Muscle of arm (tissue), 12 donors: ENCODE results near the gene TWNK. TPM values are rescaled to one million over a fixed set of nuclear protein-coding genes. Genes with fewer than 3 reads are reported as not detected.
A peak's percentile ranks its signal among the peaks of the same experiment; 100 is the strongest.

ENCODE experiments used
- DNase-seq: peaks from one replicate; pipeline ENCODE4 v3.0.0-alpha.2; 2013
- polyA plus RNA-seq, 12 donors: library from polyadenylated mRNA; unstranded; fragments of 120-200 nt; gene quantifications; one replicate each; pipeline ENCODE4 v1.2.1, GENCODE V29; 2013; ENCODE audit not compliant: insufficient read length in 12 of 12

TWNK gene
- polyA plus RNA-seq, 12 donors: 5.7 to 11.2 (median 9.7) TPM; not detected in 1

DNA sequence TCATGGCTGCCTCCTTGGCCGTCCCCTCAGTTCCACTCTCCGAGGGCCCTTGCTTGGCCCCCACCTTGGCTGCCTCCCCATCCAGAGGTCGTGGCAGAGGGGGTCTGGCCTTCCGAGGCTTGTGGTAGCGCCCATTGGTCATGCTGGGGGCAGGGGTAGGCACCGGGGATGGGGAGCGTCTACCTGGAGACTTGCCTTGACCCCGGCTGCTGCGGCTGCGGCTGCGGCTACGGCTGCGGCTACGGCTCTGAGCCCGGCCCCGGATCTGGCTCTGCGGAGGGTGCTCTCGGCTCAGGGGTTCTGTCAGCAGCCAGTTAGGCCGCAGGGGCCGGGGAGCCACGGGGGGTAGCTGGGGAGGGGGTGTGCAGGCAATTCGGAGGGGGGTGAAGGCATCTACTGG is 23.0 kb downstream of the TWNK start:
- no peak for DNase-seq

DNA sequence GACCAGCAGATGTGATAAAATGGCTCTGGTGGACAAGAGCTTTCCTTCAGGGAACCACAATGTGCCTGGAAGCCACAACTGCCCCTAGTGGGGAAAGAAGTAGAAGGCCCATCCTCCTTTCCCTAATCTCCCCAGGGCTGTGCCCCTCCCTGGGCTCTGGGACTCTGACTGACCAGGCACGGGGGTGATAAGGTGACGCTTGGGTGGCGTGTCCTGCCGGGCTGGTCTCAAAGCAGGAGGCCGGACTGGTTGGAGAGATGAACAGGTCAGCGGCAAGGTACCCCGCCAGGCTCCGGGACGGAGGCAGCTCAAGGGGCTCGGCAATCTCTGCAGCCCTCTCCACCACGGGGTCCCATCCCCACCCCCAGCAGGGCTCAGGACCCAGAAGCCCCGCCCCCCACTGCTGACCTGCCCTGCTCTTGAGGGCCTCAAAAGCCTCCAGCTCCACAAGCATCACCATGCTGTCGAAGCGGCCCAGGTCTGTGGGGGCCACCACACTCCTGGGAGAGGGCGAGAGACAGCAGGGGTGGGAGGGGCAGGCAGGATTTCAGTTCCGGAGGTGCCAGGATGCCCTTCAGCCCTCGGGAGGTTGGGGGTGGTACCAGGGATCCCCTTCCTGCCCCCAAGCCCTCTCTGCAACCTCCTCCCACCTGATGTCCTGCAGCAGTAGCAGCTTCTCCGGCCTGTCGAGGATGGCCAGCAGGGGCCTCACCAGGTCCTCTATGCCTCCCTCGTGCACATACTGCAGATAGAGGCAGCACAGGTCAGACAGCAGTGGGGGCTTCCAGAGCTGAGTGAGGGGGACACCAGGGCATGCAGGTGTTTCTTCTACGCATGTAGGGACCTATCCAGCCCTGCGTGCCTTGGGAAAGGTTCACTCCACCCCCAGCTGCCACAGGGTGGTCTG is 24.4 kb downstream of the TWNK start:
- no peak for DNase-seq

DNA sequence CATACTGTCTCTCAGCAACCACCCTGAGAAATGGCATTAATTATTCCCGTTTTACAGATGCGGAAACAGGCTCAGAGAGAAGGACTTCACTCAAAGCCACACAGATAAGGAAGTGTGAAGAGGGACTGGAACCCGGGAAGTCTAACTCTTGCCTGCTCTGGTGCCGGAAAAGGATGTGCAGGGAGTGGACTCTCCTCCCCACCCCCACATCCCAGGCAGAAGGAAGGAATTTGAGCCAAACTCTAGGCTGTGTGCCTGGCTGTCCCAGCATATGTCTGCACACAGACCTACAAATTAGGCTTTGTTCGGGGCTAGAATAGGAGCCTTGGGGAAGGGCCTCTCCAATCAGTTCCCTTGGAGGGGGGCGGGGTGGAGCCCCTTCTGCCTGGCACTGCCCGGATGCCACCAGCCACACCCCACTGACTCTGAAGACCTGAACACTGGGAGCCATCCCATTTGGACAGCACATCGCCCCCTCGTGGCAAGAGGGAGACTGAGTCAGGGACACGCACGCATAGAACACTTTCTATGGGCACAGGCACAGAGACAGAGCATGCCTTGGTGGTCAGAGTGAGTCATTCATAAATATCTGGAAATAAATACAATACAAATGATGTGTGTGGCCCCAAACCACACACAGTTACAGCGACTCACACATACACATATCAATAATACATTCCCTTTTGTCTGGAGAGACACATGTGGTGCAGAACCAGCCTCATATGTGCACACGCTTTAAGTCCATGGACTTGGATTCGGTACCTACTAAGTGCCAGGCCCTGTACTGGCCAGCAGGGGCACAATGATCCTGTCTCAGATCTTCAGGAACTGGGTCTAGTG is 25.4 kb downstream of the TWNK start:
- peak; percentile 78 for DNase-seq

DNA sequence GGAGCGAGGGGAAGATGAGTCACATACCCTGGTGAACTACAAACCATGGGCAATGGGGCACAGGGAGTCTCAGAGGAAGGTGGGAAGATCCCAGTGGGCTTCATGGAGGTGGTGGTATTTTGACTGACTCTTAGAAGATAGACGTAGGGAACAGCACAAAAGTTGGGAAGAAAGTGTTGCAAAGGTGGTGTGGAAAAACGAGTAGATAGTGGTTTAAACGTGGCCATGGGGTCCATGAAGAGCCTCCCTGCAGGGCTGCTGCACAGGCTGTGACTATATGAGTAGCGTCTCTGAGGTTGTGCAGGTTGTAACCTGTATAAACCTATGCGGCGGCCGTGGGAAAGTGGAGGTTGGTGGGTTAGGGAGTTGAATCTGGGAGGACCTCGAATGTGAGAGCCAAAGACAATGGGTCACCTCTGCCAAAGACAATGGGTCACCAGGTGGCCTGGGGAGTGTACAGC is 26.1 kb downstream of the TWNK start:
- no peak for DNase-seq

DNA sequence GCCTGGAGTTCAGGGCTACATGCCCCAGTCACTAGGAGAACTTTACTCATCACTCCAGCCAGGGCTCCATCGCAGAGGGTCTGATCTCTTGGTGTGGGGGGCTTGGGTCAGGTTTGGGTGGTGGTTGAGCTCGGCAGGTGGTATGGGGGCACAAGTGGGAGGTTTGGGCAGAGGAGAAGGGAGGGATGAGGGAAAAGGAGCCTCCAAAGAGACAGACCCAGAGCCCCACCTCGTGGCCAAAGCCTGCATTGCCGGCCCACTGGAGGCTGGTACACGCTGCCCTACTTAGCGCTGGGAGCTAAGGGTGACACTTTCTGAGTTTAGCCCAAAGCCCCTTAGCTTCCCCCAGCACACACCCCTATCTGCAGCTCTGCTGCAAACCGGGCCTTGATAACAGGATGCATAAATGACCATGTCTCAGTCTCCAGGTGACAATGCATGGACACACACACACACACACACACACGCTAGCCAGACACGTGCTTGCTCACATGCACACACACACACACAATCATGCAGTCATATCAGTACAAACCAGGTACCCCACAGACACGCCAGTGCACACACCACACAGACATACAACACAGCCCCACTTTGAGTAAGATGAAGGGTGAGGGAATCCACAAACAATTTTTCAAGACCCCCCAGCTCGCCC is 27.0 kb downstream of the TWNK start:
- DNase-seq: peak; percentile 80

DNA sequence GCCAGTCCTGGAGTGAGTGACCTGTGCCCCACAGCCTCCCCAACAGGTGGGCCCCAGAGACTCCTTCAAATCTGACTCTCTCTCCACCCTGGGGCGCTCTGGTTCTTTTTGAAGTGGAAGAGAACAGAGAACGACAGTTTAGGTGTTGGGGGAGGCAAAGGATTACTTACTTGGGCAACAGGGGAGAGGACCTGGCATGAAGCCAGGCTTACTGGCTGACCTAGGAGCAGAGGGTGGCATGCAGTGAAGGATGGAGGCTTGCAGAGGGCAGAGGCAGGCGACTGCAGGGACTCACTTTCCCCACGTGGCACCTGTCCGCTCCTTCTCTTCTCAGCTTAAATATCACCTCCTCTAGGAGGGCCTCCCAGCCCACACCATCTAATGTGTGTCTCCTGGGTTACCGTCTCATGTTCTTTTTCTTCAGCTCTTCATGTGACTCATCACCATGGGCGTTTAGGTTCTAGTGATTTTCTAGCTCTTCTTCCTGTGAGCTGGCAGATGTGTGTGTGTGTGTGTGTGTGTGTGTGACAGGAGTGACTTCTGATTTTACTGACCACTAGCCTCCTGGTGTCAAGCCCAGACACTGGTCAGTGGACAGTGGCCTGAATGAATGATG is 27.7 kb downstream of the TWNK start:
- no peak for DNase-seq

DNA sequence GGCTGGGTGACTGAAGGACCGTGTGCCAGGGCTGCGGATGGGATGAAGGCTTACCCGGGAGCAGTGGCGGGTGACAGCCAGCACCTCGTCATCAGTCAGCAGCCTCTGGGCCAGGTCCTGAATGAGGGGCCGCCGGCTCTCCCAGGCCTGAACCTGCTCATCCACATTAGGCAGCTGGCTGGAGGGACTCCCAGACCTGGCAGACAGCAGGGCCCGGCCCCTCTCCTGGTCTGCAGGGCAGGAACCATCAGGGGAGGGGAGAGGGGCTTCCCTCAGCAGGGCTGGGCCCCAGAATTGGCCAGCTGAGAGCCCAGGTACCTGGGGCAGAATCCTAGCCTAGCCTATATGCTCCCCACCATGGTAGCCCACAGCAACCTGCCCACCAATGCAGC is 28.2 kb downstream of the TWNK start:
- no peak for DNase-seq

DNA sequence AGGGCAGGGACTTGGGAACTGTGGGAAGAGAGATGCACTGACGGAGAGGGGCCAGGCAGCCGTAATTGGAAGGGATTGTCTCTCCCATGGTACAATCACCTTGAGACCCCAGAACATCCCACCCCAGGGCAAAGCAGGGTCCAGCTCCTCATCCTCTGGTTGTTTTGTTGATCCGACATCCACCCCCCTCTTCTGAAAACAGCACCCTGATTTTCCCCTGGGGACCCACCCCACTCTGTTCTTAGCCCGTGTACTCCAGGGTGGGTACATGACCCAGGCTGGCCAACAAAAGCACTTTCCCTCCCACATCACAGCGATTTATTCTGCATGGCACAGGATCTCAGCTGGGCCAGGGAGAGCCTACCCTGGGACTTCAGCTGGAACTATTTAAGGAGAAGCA is 29.5 kb downstream of the TWNK start:
- no peak for DNase-seq

DNA sequence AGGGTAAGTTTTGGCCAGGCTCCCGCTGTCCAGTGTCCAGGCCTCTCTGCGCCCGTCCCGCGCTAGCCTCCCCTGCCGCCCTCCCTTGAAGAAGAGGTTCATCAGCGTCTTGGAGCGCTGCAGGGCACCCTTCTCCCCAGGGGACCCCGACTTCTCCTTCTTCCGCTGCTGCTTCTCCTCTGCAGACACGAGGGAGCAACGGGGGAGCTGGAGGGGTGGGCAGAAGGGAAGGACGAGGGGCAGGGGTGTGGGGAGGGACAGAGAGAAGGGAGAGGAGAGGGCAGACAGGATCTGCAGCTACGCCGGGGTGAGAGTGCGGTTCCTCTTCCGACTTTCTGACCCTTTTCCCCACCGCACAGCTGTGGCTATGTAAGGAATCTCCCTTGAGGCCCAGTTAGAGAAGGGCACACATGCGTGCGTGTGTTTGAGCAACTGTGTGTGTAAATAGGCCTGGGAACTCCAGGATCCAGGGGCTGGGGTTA is 30.8 kb downstream of the TWNK start:
- no peak for DNase-seq

DNA sequence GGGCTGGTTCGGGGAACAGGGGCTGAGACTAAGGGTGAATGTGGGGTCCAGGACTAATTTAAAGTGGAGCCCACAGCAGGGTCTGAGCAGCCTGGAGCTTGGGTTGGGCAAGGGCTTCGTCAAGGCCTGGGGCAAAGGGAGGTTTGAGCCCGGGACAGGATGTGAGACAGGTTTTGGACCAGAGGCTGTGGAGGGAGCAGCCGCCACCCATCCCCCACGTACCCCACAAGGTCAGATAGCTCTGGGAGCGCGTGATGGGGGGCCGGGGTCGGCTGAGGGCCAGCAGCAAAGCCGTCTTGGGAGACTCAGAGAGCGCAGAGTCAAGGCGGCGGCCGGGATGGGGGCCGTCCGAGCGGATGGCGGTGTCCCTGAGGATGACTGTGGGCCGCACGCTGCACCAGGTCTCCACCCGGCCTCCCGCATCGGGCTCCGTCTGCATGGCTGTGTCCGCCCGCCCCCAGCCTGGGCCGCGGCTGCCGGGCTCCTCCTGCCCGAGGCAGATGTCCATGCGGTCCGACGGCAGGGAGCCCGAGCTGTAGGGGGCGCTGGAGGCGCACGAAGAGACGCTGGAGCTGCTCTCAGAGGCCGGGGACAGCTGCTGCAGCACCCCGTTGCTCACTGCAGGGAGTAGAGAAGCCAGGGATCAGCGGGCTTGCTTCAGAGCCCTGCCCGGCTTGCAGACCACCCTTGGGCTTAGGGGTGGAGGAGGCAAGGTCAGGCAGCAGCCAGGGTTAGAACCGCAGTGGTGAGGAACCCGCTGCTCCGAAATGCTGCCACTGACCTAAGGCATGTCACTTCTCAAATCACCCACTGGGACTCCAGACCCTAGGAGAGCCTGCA is 31.5 kb downstream of the TWNK start:
- DNase-seq: peak; percentile 67

DNA sequence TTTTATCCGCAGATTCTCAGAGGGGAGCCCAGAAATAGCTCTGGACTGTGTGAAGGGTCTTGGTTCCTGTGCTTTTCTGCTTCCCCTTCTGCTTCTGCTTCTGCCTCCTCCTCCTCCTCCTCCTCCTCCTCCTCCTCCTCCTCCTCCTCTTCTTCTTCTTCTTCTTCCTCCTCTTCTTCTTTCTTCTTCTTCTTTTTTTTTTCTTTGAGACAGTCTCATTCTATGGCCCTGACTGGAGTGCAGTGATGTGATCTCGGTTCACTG is 32.0 kb downstream of the TWNK start:
- no peak for DNase-seq

DNA sequence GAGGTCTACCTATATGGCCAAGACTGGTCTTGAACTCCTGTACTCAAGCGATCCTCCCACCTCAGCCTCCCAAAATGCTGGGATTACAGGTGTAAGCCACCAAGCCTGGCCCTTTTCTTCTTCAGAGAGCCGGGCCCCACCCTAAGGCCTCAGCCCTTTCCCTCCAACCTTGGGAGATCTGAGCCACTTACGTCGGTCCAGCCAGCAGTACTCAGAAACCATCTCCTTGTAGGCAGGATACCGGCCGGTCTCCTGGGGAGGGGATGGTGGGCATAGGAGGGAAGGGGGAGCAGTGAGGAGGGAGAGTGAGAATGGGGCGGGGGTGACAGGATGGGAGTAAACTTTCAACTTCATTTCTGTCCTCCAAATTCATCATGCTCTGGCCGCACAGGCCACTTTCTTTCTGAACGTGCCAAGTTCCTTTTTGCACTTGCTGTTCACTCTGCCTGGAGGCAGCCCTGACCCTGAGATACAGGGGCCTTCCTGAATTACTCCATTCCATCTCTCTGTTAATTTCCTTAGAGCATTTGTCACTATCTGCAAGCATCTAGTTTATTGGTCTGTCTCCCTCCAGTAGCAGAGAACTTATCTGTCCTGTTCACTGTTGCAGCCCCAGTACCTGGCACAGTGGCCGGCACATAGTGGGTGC is 33.2 kb downstream of the TWNK start:
- DNase-seq: no peak

DNA sequence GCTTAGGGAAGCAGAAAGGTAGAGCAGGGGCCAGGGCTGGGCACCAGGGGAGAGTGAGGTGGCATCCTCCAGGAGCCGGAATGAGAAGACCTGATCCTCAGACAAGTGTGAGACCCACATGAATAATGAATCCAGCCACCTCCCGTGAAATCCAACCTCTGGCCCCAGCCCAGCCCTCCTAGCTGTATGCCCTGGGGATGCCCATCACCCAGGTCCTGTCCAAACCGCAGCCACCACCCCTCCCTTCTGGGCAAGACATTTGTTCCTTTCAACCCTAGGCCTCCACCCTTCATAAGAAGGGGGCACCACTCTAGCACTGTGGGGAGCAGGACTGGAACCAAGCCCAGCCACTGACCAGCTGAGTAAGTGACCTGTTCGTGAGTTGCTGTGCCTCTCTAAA is 33.9 kb downstream of the TWNK start:
- no peak for DNase-seq

DNA sequence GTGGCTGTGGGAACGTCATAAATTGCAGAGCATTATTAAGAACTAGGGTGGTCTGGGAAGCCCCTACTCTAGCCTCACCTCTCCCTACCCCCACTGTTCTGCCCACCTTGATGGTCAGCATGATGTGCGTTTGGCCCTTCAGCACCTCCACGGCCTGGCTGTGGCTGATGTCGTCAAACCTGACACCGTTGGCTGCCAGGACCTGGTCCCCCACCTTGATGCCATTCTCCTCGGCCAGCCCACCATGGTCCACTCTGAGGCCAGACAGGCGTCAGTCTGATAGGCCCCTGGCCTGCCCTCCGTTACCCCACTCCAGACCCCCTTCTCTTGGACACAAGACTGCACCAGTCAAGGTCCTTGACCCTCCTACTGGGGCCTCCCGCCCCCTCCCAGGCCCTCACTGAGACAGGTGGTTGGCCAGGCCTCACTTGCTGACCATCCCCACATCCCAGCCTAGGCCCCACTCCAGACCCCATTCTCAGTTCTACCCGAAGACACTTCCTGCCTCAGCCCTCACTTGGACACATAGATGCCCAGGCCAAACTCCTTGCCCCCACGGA is 34.4 kb downstream of the TWNK start:
- no peak for DNase-seq

DNA sequence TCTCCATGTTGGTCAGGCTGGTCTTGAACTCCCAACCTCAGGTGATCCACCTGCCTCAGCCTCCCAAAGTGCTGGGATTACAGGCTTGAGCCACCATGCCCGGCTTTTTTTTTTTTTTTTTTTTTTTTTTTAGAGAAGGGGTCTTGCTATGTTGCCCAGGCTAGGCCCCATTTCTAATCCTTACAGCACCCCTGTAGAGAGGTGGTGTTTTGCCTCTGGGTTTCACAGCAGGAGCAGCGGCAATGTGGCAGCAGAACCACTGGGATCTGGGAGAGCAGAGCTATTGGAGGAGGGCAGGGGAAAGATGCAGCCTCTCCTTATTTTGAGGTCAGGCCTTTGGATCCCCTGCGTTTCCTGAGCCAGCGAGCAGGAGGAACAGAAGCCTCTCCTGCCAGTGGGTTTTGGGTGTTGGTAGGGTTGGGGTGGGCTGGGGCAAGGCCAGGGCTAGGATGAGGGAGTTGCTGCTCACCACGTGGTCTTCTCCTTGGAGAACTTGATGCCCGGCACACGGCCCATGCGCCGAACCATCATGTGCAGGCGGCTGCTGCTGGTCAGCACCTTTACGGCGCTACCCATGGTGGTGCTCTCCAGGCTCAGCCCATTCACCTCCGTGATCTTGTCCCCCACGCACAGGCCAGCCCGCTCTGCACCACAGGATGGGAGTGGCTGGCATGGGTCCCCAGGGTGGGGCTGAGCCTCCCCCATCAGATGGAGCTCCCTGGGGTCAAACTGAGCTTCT is 35.8 kb downstream of the TWNK start:
- no peak for DNase-seq

DNA sequence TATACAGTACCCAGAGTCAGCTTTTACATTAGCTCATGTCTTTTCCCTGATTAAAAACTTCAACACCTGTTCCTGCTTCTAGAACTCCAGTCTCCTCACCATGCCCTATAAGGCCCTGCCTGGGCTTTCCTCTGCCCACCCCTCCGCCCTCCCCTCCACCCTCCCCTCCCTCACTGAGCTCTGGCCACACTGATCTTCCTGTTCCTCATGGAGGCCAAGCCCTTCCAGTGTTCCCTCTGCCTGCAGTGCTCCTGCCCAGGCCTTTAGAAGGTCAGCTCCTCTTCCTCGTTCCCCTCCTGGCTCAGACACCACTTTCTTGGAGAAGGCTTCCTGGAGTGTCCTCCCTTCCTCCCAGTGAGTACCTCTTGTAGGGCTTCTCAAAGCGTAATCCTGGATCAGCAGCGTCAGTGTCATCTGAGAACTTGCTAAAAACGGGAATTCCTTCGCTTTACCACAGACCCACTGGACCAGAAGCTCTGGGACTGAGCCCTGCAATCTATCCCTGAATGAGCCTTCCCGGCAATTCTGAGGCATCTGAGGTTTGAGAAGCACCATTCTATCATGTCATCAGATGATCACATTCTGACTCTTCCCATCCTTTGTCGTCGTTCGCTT is 39.9 kb downstream of the TWNK start:
- DNase-seq: no peak

DNA sequence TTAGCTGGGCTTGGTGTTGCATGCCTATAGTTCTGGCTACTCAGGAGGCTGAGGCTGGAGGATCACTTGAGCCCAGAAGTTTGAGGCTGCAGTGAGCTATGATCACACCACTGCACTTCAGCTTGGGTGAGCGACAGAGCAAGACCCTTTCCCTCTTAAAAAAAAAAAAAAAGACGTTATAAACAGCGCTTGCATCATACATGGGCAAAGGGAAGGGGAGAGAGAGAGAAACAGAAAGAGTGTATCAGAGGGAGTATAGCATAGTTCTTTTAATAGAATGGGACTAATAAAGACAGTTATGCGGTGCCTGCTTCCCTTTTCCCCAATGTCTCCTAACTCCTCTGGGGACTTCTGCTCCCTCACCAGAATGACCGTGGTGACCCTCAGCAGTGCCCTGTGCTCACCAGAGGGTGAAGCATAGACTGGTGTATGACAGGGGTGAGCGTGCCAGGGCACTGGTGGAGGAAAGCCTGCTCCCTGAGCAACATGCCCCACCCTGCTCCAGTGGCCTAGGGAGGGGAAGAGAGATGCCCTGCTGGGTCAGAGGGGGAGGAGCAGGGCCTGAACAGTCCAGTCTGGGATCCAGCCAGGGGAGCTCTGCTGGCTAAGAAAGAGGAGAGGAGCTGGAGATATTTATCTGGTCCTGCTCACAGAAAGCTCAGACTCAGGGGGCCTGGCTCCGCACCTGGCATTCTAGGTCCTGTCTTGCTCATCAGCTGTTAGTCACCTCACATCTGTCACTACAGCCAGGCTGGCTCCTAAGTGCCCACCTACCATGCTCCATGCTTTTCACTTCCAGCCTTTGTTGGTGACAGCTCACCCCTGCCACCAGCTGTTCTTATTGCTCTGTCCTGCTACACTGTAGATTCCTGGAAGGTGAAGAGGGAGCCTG is 41.3 kb downstream of the TWNK start:
- no peak for DNase-seq
